Raji (cell line): ENCODE measurements around the gene FLT4.

ENCODE experiments used
- POLR2A ChIP-seq: IDR thresholded peaks from 2 replicates; pipeline ENCODE4 v1.6.1; 2011; ENCODE audit warnings: low read depth, low read length, control low read depth; ENCODE audit not compliant: insufficient read depth

The FLT4 gene

DNA sequence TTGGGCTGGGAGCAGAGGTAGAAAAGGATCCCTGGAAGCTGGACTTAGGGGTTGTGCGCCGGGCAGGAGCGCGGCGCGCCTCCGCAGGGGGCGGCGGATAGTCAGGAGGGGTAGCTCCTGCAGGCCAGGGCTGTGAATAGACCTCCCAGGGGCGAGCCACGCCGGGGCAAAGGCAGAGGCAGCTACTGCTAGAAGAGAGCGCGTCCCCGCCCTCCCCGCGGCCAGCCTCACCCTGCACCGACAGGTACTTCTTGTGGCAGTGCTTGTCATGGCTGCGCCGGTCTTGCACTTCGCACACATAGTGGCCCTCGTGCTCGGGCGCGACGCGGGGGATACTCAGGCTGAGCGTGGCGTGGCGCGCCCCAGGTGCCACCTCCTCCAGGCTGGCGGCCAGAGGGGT, 28.1 kb downstream of the FLT4 start:
- TF ChIP-seq POLR2A, result no peak

DNA sequence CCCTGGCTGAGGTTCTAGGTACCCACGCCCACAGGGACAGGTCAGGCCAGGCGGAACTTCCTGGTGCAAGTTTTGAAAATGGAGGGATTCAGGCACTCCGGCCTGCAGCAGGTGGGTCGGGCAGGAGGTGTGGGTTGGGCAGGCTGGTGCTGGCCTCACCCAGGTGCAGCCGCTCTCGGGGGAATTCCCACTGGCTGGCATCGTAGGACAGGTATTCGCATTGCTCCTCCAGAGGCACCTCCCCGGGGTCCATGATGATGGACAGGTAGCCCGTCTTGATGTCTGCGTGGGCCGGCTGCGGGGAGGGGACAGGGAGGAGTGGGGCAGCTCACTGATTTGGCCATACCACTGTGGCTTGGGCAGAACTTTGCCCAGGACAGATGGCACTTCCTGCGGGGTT, 29.4 kb downstream of the FLT4 start:
- TF ChIP-seq POLR2A, result no peak

DNA sequence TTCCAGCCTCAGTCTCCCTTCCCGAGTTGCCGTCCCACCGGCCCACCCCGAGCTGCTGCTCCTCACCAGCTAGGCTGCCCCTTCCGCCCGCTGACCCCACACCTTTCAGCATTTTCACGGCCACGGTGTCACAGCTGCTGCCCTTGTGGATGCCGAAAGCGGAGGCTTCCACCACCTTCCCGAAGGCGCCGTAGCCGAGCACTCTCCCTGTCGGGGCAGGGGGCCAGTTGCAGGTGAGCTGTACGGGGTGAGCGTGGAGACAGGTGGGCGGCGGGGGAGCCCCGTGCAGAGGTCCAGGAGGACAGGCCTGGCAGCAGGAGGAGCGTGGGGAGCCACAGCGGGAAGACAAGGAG, 29.9 kb downstream of the FLT4 start:
- no peak for TF ChIP-seq POLR2A

DNA sequence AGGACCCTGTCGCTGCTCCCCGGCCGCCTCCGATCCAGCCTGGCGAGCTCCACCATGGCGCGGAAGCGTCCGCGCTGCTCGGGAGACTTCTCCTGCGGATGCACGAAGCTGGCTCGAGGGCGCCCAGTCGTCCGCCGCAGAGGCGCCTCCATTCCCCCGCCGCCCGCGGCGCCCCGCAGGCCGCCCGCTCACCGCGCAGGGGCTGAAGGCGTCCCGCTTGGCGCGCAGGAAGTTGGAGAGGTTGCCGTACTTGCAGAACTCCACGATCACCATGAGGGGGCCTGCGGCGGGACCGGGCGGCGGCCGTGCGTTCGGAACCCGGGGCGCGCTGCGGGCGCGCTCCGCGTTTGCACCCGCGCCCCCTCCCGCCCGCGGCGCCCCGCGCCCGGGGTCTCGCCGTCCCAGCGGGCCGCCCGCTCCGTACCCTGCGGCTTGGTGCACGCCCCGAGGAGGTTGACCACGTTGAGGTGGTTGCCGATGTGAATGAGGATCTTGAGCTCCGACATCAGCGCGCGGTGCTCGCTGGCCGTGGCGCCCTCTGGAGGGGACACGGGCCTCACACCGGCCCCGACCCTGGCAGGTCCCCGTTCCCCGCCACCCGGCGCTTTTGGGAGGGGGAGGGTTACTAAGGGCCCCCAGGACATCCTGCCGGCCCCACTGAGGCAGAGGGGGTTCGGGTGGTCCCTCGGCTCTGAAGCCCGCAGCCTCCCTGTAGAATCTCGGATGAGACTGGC, 30.4 kb downstream of the FLT4 start:
- no peak for TF ChIP-seq POLR2A

DNA sequence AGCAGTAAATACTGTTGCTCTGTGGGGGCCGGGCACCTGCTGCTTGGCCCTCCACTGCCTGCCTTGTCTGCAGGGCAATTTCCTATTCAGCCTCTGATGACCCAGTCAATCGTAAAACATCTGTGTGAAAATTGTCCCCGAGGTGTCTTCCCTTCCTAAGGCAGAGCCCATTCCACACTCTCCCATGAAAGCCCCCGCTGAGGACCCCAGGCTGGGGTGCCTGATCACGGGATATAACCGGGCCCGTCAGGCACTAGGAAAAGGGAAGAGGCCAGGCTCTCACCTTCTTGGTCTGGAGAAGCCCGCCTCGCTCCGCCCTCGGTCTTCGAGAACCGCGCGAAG, 30.9 kb downstream of the FLT4 start:
- TF ChIP-seq POLR2A, result no peak

DNA sequence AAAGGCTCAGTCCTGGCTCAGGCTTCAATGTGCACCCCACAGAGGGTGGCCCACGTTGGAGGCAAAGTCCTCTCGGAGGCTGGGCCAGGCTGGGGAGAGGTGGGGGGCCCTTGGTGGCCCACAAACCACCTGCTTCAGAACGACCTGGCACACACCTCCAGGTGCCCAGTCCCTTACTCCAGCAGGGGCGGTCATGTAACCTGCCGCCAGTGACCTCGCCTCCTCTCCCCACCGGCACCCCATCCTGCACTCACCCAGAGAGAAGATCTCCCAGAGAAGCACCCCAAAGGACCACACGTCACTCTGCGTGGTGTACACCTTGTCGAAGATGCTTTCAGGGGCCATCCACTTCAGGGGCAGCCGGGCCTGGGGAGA, 35.6 kb downstream of the FLT4 start:
- no peak for TF ChIP-seq POLR2A

DNA sequence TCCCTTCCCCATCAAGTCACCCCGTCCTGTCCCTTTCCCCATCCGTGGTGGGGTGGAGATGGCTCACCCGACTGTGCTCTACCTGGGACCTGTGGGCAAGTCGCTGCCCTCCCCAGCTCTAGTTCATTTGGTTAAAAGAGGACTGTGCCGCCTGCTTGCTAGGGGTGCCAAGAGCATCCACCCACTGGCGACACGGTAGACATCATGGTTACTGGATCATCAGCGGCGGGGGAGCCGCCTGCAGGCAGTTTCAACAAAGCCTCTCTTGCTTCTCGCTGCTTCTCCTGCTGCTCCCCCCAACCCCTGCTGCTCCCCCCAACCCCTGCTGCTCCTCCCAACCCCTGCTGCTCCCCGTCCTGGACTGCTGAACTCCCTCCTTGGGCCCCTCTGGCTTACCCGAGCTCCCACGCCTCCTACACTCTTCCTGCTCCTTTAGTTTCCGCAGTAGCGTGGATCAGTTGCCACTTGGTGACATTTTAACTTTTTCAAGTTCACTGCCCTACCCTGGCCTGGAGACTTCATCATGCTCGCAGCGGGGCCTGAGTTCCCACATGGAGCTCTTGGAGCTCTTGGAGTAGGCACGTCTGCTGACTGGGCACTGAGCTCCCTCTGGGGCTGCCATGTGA, 36.1 kb downstream of the FLT4 start:
- TF ChIP-seq POLR2A, result no peak

DNA sequence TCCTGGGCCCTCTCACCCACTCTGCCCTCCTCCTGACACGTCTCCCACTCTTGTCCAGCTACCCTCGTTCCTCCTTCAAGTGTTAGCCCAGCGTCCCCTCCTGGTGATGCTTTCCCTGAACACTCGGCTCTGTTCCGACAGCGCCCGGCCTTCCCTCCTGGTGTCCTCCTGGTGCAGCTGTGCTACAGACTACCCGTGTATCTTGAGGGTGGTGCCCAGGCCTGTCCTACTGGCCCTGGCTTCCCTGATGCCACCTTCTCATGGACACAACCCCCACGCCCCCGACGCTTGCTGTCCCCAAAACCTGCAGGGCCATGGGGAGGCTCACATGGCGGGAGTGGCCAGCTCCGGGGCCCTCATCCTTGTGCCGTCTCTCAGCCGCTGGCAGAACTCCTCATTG, 36.7 kb downstream of the FLT4 start:
- TF ChIP-seq POLR2A, result no peak

DNA sequence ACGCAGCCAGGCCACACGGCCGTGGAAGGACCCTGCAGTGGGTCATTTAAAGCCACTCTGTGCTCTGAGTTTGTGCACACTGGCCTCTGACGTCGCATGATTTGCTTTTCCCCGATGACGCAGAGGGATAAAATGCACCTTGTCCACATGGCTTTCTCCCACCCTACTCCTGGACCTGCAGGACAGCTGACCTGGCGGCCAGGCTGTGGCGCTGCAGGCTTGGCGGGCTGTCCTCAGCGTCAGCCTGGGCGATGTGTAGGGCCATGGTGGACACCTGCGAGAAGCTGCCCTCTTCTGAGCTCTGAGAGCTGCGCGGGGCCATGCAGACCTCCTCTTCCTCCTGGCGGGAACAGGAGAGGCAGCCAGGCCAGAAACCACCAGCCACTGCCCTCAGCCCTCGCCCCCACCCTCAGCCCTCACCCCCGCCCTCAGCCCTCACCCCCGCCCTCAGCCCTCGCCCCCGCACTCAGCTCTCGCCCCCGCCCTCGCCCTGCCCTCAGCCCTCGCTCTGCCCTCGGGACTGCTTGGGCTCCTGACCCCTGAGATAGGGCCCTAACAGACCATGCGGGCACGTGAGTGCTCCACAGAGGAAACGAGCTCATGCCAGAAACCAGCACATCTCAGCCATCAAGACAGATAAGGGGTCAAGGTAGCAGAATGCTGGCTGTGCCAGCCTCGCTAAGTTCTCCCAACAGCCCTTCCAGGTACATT, 38.1 kb downstream of the FLT4 start:
- no peak for TF ChIP-seq POLR2A

DNA sequence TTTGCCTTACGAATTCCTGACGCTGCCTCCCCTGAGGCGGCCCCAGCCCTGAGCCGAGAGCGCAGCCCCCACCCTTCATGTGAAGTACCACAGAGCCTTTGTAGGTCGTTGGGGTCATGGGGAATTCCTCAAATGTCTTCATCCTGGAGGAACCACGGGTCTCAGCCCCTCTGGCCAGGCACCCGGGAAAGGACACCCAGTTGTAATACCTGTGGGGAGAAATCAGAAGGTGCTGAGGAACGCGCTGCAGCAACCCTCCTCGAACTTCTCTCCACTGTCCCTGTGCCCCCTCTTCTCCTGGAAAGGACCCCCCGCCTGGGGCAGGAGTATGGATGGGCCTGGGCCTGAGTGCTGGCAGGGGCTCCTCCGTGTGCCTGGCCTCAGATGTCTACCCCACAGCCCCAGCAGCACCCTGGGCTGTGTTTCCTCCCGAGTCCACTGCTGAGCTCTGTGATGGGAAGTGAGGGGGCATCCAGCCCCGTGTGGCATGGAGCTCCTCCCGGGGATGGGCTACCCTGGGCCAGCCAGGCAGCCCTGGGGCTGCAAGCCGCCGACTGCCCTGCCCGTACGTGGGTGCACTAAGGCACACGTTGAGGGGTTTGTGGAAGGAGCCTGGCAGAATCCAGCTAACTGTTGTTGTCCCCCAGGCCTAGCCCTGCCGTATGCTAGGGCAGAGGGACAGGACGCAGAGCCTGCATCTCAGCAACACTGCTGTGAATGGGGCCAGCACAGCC, 39.4 kb downstream of the FLT4 start:
- TF ChIP-seq POLR2A, result no peak

DNA sequence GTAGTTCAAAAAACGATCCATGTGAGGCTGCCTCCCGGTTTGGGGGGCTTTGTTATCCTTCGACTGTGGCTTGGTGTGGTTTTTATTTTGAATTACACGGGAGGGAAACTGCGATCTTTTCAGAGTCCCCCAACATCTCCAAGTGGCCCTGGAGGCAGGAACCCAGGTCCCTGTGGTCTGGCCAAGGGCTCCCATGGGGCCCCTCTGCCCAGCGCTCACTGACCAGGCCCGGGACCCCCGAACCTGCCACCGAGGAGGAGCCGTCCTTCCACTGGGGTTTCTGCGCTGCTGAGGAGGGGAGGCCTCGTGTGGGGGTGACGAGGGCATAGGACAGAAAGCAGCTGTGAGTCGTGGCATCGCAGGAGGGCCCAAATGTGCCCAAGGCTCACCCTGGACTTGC, 40.0 kb downstream of the FLT4 start:
- TF ChIP-seq POLR2A, result no peak

DNA sequence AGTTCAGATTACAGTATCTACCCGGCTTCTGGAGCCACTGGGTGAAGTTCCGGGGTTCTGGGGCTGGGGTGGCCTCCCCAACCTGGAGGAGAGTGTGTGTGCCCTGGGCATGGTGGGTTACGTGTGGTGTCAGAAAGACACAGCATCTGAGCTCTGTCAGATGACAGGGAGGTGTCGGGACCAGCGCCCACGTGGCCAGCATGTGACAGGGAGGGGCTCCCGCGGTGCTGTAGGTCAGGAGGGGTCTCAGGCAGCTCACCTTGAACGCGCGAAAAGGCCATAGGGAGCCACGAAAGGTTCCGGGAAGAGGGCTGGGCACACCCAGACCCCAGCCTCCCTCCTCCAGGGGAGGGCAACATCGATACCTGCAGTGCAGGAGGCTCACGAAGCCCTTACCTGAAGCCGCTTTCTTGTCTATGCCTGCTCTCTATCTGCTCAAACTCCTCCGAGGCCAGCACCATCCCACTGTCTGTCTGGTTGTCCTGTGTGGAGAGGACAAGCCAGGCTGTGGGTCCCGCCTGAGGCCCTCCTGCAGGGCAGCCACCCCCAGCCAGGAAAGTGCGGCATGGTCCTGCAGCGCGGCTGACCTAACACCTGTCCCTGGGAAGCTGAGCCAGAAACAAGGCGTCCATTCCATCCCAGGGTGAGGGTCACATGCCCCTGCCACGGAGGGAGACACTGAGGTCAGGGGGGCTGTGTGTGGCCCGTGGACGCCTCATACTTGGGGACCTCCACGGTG, 40.7 kb downstream of the FLT4 start:
- no peak for TF ChIP-seq POLR2A

DNA sequence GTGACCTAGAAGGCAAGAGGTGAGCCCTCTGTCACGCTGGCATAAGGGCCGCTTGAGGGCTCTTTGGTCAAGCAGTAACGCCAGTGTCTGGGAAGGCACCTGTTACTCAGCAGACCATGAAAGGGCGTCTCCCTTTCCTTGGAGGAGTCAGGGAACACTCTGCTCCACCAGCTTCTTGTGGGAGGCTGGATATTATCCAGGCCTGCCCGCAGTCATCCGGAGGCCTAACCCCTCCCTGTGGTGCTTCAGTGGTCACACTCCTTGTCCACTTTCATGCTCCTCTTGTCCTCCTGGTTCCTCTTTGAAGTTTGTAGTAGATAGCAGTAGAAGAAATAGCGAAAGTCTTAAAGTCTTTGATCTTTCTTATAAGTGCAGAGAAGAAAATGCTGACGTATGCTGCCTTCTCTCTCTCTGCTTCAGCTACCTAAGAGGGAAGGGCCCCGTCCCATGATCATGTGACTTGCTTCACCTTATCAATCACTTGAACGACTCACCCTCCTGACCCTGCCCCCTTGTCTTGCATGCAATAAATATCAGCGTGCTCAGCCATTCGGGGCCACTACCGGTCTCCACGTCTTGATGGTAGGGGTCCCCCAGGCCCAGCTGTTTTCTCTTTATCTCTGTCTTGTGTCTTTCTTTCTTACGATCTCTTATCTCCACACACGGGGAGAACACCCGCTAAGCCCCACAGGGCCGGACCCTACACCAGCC, 41.4 kb downstream of the FLT4 start:
- TF ChIP-seq POLR2A, result no peak

DNA sequence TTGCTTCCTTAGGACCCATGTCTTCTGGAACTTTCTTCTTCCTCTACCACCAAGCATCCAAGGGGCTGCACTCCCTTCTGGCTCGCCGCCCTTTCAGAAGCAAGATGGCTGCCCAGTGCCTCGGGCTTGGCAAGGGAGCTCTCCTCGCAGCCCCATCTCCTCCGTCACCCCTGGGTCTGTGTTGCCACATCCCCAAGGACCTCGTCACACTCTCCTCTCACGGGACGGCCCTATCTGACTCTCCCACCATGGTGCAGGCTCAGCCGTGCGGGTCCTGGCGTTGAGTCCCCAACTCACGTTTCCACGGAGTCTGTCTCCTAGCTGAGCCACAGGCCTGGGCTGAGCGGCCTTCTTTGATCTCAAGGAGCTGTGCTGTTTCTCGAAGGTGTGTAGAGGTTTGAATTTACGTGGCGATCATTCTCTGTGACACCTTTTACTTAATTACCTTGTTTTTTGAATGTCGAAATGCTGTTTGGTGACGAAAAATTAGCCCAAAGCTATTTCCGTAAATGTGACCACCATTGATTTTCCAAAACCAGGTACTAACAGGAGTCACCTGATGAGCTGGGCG, 43.1 kb downstream of the FLT4 start:
- TF ChIP-seq POLR2A, result no peak
